A549 treated with RU486 at 1 μM for 4 hours (cell line): ENCODE results near the gene VDAC1. TPM values are rescaled to one million over a fixed set of nuclear protein-coding genes. Genes with fewer than 3 reads are reported as not detected.

Source experiments
- total RNA-seq: library from RNA; stranded (reverse); fragments of 200-300 nt; extraction: Qiagen RNA extraction; gene quantifications from 5 replicates; pipeline ENCODE4 v1.2.3, GENCODE V29; 2022; ENCODE audit warnings: low read depth

Gene VDAC1
- total RNA-seq, result 392 to 425 TPM (median 409 TPM) in 5 replicates

GRCh38 chr5:134004626-134005416 is at the start of gene VDAC1:
TSS of gene VDAC1 (minus strand) at chr5:134004975. CDS start at chr5:133993012, 11,963 bp downstream.

GRCh38 chr5:133968204-133968980 is 36.4 kb downstream of the VDAC1 start, which contains the start of gene C5orf15:
TSS of gene C5orf15 (minus strand) at chr5:133968625. CDS start at chr5:133968584, 41 bp downstream.

Other genes with a start within 250 kb of the VDAC1 start
- 47.3 to 55.8 TPM (median 55.0 TPM) in 5 replicates for gene C5orf15, start 36.4 kb downstream of the VDAC1 start, total RNA-seq
- gene TCF7, start 109.7 kb upstream of the VDAC1 start, total RNA-seq, result 15.4 to 18.9 TPM (median 16.9 TPM) in 5 replicates
- 573 to 822 TPM (median 615 TPM) in 5 replicates for gene SKP1, start 172.0 kb upstream of the VDAC1 start, total RNA-seq
- 224 to 299 TPM (median 269 TPM) in 5 replicates for gene PPP2CA, start 221.1 kb upstream of the VDAC1 start, total RNA-seq